H9 (cell line): ENCODE results near the gene PHF21B. TPM values are rescaled to one million over a fixed set of nuclear protein-coding genes. Genes with fewer than 3 reads are reported as not detected.

Experiments used
- DNase-seq: peaks from one replicate; pipeline ENCODE4 v3.0.0-alpha.2; 2017
- H2AFZ ChIP-seq: one replicate; pipeline ENCODE4 v1.6.1; 2013; ENCODE audit warnings: mild to moderate bottlenecking, low read length, control low read depth, moderate library complexity
- H2AK5ac ChIP-seq: 2 replicates; pipeline ENCODE4 v1.6.1; 2013; ENCODE audit warnings: low read length, control low read depth, mixed read lengths; ENCODE audit not compliant: insufficient read length
- H2BK120ac ChIP-seq: one replicate; pipeline ENCODE4 v1.6.1; 2013; ENCODE audit warnings: low read depth, mild to moderate bottlenecking, low read length, control low read depth, inconsistent platforms; ENCODE audit not compliant: poor library complexity, severe bottlenecking
- H2BK12ac ChIP-seq: 2 replicates; pipeline ENCODE4 v1.6.1; 2013; ENCODE audit warnings: low read length, control low read depth, mixed read lengths, low read depth; ENCODE audit not compliant: insufficient read length
- H2BK15ac ChIP-seq: 2 replicates; pipeline ENCODE4 v1.6.1; 2013; ENCODE audit warnings: low read depth, low read length, control low read depth
- H2BK20ac ChIP-seq: one replicate; pipeline ENCODE4 v1.6.1; 2013; ENCODE audit warnings: low read depth, mild to moderate bottlenecking, low read length, control low read depth, inconsistent platforms; ENCODE audit not compliant: poor library complexity, severe bottlenecking
- H2BK5ac ChIP-seq: 2 replicates; pipeline ENCODE4 v1.6.1; 2013; ENCODE audit warnings: low read length, control low read depth, mixed read lengths; ENCODE audit not compliant: insufficient read length
- H3K14ac ChIP-seq: 2 replicates; pipeline ENCODE4 v1.6.1; 2013; ENCODE audit warnings: low read length, control low read depth; ENCODE audit not compliant: insufficient read depth
- H3K18ac ChIP-seq: 2 replicates; pipeline ENCODE4 v1.6.1; 2013; ENCODE audit warnings: low read depth, mild to moderate bottlenecking, mixed read lengths, low read length, control low read depth; ENCODE audit not compliant: insufficient read length
- H3K23ac ChIP-seq: 2 replicates; pipeline ENCODE4 v1.6.1; 2013; ENCODE audit warnings: low read length, control low read depth, mixed read lengths, low read depth; ENCODE audit not compliant: insufficient read length
- H3K23me2 ChIP-seq: 2 replicates; pipeline ENCODE4 v1.6.1; 2013; ENCODE audit warnings: low read depth, mild to moderate bottlenecking, mixed read lengths, low read length, control low read depth; ENCODE audit not compliant: insufficient read length, poor library complexity, severe bottlenecking
- H3K27ac ChIP-seq: 2 replicates; pipeline ENCODE4 v1.5.1; 2013; ENCODE audit warnings: low read length, control low read depth, mixed read lengths, low read depth; ENCODE audit not compliant: insufficient read length
- H3K27me3 ChIP-seq: 2 replicates; pipeline ENCODE4 v1.6.1; 2013; ENCODE audit warnings: low read length, control low read depth, inconsistent platforms; ENCODE audit not compliant: insufficient read depth
- H3K4ac ChIP-seq: 2 replicates; pipeline ENCODE4 v1.6.1; 2013; ENCODE audit warnings: low read depth, mild to moderate bottlenecking, control low read depth, inconsistent platforms, low read length, moderate library complexity
- H3K4me1 ChIP-seq: 2 replicates; pipeline ENCODE4 v1.6.1; 2013; ENCODE audit warnings: low read length, control low read depth, inconsistent platforms; ENCODE audit not compliant: insufficient read depth
- H3K4me2 ChIP-seq: 2 replicates; pipeline ENCODE4 v1.6.1; 2013; ENCODE audit warnings: low read length, control low read depth, mixed read lengths; ENCODE audit not compliant: insufficient read length, insufficient read depth
- H3K56ac ChIP-seq: 2 replicates; pipeline ENCODE4 v1.6.1; 2013; ENCODE audit warnings: low read depth, mild to moderate bottlenecking, mixed read lengths, low read length, control low read depth; ENCODE audit not compliant: insufficient read length
- H3K79me1 ChIP-seq: 2 replicates; pipeline ENCODE4 v1.6.1; 2013; ENCODE audit warnings: low read depth, mild to moderate bottlenecking, moderate library complexity, low read length, control low read depth, inconsistent platforms; ENCODE audit not compliant: insufficient read depth, poor library complexity, severe bottlenecking
- H3K79me2 ChIP-seq: 2 replicates; pipeline ENCODE4 v1.6.1; 2013; ENCODE audit warnings: low read length, control low read depth, inconsistent platforms; ENCODE audit not compliant: insufficient read depth
- H3K9ac ChIP-seq: 2 replicates; pipeline ENCODE4 v1.6.1; 2013; ENCODE audit warnings: low read length, control low read depth, mixed read lengths; ENCODE audit not compliant: insufficient read length; ENCODE audit errors: extremely low read depth
- H3K9me3 ChIP-seq: one replicate; pipeline ENCODE4 v1.6.1; 2013; ENCODE audit warnings: low read depth, low read length, inconsistent platforms; ENCODE audit not compliant: control insufficient read depth
- H3T11ph ChIP-seq: one replicate; pipeline ENCODE4 v1.6.1; 2013; ENCODE audit warnings: mild to moderate bottlenecking, low read length, control low read depth, inconsistent platforms
- H4K20me1 ChIP-seq: one replicate; pipeline ENCODE4 v1.6.1; 2013; ENCODE audit not compliant: control insufficient read depth, insufficient read length, insufficient read depth
- H4K5ac ChIP-seq: 2 replicates; pipeline ENCODE4 v1.6.1; 2013; ENCODE audit warnings: low read depth, mild to moderate bottlenecking, mixed read lengths, low read length, control low read depth; ENCODE audit not compliant: insufficient read length
- H4K8ac ChIP-seq: replicated peaks from 2 replicates; pipeline ENCODE4 v1.6.1; 2013; ENCODE audit warnings: low read length, control low read depth, mixed read lengths, low read depth; ENCODE audit not compliant: insufficient read length
- H4K91ac ChIP-seq: 2 replicates; pipeline ENCODE4 v1.6.1; 2013; ENCODE audit warnings: low read depth, mild to moderate bottlenecking, moderate library complexity, mixed read lengths, low read length, control low read depth; ENCODE audit not compliant: insufficient read length
- H3K27ac Mint-ChIP-seq, 3 experiments: 2 replicates in 2 of 3; 3 replicates in 1 of 3; pipeline ENCODE4 v1.8.0; 2020 to 2021; ENCODE audit warnings: mixed read lengths in 3 of 3, mild to moderate bottlenecking in 1 of 3, moderate library complexity in 1 of 3
- H3K27me3 Mint-ChIP-seq: 2 replicates; pipeline ENCODE4 v1.8.0; 2021; ENCODE audit warnings: low read depth, mild to moderate bottlenecking, moderate library complexity, mixed read lengths
- H3K36me3 Mint-ChIP-seq, 3 experiments: 2 replicates in 2 of 3; 3 replicates in 1 of 3; pipeline ENCODE4 v1.8.0; 2020 to 2021; ENCODE audit warnings: low read depth in 3 of 3, mixed read lengths in 3 of 3; ENCODE audit not compliant: insufficient read depth in 1 of 3
- H3K4me1 Mint-ChIP-seq, 2 experiments: 2 replicates each; pipeline ENCODE4 v1.8.0; 2020; ENCODE audit warnings: mixed read lengths in 2 of 2
- H3K4me3 Mint-ChIP-seq, 2 experiments: 2 replicates in 1 of 2; 3 replicates in 1 of 2; pipeline ENCODE4 v1.8.0; 2020 to 2021; ENCODE audit warnings: mild to moderate bottlenecking in 2 of 2, mixed read lengths in 2 of 2, moderate library complexity in 1 of 2
- H3K9me3 Mint-ChIP-seq, 2 experiments: 2 replicates in 1 of 2; 3 replicates in 1 of 2; pipeline ENCODE4 v1.8.0; 2020; ENCODE audit warnings: mild to moderate bottlenecking in 2 of 2, mixed read lengths in 2 of 2, moderate library complexity in 1 of 2
- WGBS: extraction: QIAGEN DNeasy Blood & Tissue Kit; methylation state at CpG from one replicate; pipeline ENCODE4 v1.1.7; 2013; ENCODE audit warnings: missing lambda C conversion rate, low lambda C conversion rate, mixed read lengths; ENCODE audit not compliant: insufficient read length; ENCODE audit errors: extremely low coverage; 5-methylcytosine and 5-hydroxymethylcytosine counted together
- total RNA-seq: library from RNA; stranded (reverse); gene quantifications from 2 replicates; pipeline ENCODE4 v1.2.1, GENCODE V29; 2021
- TF ChIP-seq, protein P1 (sequence below): fragments of 200-600 bp; sonication (generic); conservative IDR thresholded peaks from 3 replicates; pipeline ENCODE4 v1.8.0; 2021; ENCODE audit warnings: antibody characterized with exemption, mild to moderate bottlenecking

Gene PHF21B
- total RNA-seq, 1 experiment from 2014 or later: 60.3 TPM

DNA sequence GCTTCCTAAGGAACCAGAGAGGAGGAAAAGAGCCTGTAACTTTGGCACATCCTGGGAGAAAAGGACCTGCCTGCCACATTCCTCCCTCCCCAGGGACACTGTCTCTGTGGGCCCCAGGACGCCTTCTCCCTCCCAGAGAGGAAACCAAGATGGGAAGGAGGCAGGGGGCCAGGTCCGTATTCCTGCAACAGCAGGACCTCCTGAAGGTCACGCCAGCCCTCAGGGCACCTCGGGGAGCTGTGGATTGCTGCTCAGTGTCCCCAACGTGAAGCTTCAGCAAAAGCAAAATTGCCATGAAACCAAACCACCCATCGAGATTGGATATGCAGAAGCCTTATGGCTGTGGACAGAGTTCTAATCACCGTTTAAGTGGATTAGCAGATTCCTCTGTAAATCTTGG, 170.7 kb downstream of the PHF21B start:
- H3K9me3 ChIP-seq: no peaks in the 10 kb centered on the region
- no peak overlapping the region for H4K8ac ChIP-seq
- H3K36me3 Mint-ChIP-seq: peaks cover 15 to 27% (median 26%) of the 10 kb centered on the region in 3 experiments
- H3K23ac ChIP-seq: no peak overlapping the region
- H3K9me3 Mint-ChIP-seq: peaks cover 8 to 11% of the 10 kb centered on the region in 2 experiments
- no CpG with 5 or more reads among the region's 7 CpGs for WGBS
- H3K4me3 Mint-ChIP-seq: no peak overlapping the region
- no peak overlapping the region for H3K4me2 ChIP-seq
- no peak overlapping the region for H3K18ac ChIP-seq
- H2BK120ac ChIP-seq: no peak overlapping the region
- H3T11ph ChIP-seq: no peak overlapping the region
- no peak overlapping the region for H3K56ac ChIP-seq
- TF ChIP-seq, protein P1, sequence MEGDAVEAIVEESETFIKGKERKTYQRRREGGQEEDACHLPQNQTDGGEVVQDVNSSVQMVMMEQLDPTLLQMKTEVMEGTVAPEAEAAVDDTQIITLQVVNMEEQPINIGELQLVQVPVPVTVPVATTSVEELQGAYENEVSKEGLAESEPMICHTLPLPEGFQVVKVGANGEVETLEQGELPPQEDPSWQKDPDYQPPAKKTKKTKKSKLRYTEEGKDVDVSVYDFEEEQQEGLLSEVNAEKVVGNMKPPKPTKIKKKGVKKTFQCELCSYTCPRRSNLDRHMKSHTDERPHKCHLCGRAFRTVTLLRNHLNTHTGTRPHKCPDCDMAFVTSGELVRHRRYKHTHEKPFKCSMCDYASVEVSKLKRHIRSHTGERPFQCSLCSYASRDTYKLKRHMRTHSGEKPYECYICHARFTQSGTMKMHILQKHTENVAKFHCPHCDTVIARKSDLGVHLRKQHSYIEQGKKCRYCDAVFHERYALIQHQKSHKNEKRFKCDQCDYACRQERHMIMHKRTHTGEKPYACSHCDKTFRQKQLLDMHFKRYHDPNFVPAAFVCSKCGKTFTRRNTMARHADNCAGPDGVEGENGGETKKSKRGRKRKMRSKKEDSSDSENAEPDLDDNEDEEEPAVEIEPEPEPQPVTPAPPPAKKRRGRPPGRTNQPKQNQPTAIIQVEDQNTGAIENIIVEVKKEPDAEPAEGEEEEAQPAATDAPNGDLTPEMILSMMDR: no peak
- no peak overlapping the region for H2BK12ac ChIP-seq
- H3K27ac Mint-ChIP-seq: no peak overlapping the region
- no peak overlapping the region for H3K27ac ChIP-seq
- no peak overlapping the region for H2AK5ac ChIP-seq
- no peak overlapping the region for H2AFZ ChIP-seq
- no peak overlapping the region for H4K5ac ChIP-seq
- no peak overlapping the region for H3K14ac ChIP-seq
- no peaks in the 10 kb centered on the region for H3K79me1 ChIP-seq
- H2BK20ac ChIP-seq: no peak overlapping the region
- H2BK15ac ChIP-seq: no peak overlapping the region
- peaks cover 23 to 25% of the 10 kb centered on the region in 2 experiments for H3K4me1 Mint-ChIP-seq
- H4K20me1 ChIP-seq: peaks cover 2% of the 10 kb centered on the region
- H3K9ac ChIP-seq: no peak overlapping the region
- DNase-seq: no peak
- H3K79me2 ChIP-seq: no peaks in the 10 kb centered on the region
- H3K27me3 ChIP-seq: no peaks in the 10 kb centered on the region
- H3K4ac ChIP-seq: no peak overlapping the region
- H3K27me3 Mint-ChIP-seq: no peaks in the 10 kb centered on the region; the same call in 1 of the 2 replicates
- no peak overlapping the region for H2BK5ac ChIP-seq
- H3K4me1 ChIP-seq: no peaks in the 10 kb centered on the region; the same call in 1 of the 2 replicates
- H3K23me2 ChIP-seq: no peaks in the 10 kb centered on the region
- H4K91ac ChIP-seq: no peak overlapping the region
